KG1 (cell line): Measurements from ENCODE around the gene GPNMB.

Source experiments
- DNase-seq: peaks from one replicate; lab custom pipeline; 2025; lab: John Stamatoyannopoulos, UW

Gene GPNMB

GRCh38 chr7:23230641-23231101, 15.9 kb upstream of the GPNMB start:
- DNase-seq: no peak

GRCh38 chr7:23232966-23233365, 13.6 kb upstream of the GPNMB start:
- no peak for DNase-seq

GRCh38 chr7:23234569-23235296, 11.8 kb upstream of the GPNMB start:
- DNase-seq: no peak

- DNase-seq: no peak
Measured at GRCh38 chr7:23235813-23236221, 10.8 kb upstream of the GPNMB start.

- DNase-seq: no peak
Measured at GRCh38 chr7:23237000-23237399, 9.6 kb upstream of the GPNMB start.

- DNase-seq: no peak
Measured at GRCh38 chr7:23238983-23239652, 7.5 kb upstream of the GPNMB start.

- no peak for DNase-seq
Measured at GRCh38 chr7:23239698-23240097, 6.9 kb upstream of the GPNMB start.

GRCh38 chr7:23242321-23242720, 4.3 kb upstream of the GPNMB start:
- DNase-seq: no peak

GRCh38 chr7:23242935-23243334, 3.6 kb upstream of the GPNMB start:
- DNase-seq: no peak

- DNase-seq: no peak
Measured at GRCh38 chr7:23247046-23247602, 549 bp downstream of the GPNMB start.

- DNase-seq: no peak
Measured at GRCh38 chr7:23247603-23248335, 1.2 kb downstream of the GPNMB start.

- DNase-seq: no peak
Measured at GRCh38 chr7:23249486-23249885, 2.9 kb downstream of the GPNMB start.

- DNase-seq: no peak
Measured at GRCh38 chr7:23254051-23254681, 7.6 kb downstream of the GPNMB start.

- DNase-seq: no peak
Measured at GRCh38 chr7:23256731-23257130, 10.2 kb downstream of the GPNMB start.

GRCh38 chr7:23260371-23260770, 13.8 kb downstream of the GPNMB start:
- DNase-seq: no peak

GRCh38 chr7:23261843-23262452, 15.4 kb downstream of the GPNMB start:
- DNase-seq: peak; percentile 64

- no peak for DNase-seq
Measured at GRCh38 chr7:23264916-23265458, 18.4 kb downstream of the GPNMB start.

GRCh38 chr7:23266918-23267317, 20.3 kb downstream of the GPNMB start:
- no peak for DNase-seq

- no peak for DNase-seq
Measured at GRCh38 chr7:23267357-23267756, 20.8 kb downstream of the GPNMB start.

GRCh38 chr7:23268167-23268566, 21.6 kb downstream of the GPNMB start:
- no peak for DNase-seq

GRCh38 chr7:23268746-23269145, 22.2 kb downstream of the GPNMB start:
- DNase-seq: no peak
